ENCODE results near the gene KDM7A. TPM values are rescaled to one million over a fixed set of nuclear protein-coding genes. Genes with fewer than 3 reads are reported as not detected.

The KDM7A gene
- 10 to 100 TPM; 15.0 to 26.3 (median 21.4) TPM for total RNA-seq

GRCh38 chr7:140176811-140177702 lies at the start of gene KDM7A:
KDM7A (minus strand) TSS chr7:140176983; CDS start chr7:140176937, 46 bp downstream.
- ATAC-seq: peak; percentile 92
- WGBS, 2 donors (ENCODE audit: low coverage in 1 of 2): 0% methylated on average over 4 to 6 of the region's 132 CpGs

GRCh38 chr7:140225562-140226249 lies 48.9 kb upstream of the KDM7A start:
- H3K4me1 ChIP-seq: peaks cover 0 to 12% (median 8%) of the 10 kb centered on the region in 3 donors

More at GRCh38 chr7:140176811-140177702, at the start of gene KDM7A:
- Histone ChIP-seq H3K36me3 (no peaks in the 10 kb centered on the region), H3K27me3 (no peaks in the 10 kb centered on the region), H3K27ac (peak within 1 kb of the TSS; percentile 91 to 98 (median 96)), H3K4me3 (peak within 1 kb of the TSS; percentile 61 to 92), H3K4me1 (peaks cover 0 to 31% (median 12%) of the 10 kb centered on the region in 3 donors), H3K9me3 (no peaks in the 10 kb centered on the region)
- no peak for TF ChIP-seq EP300 (IDR thresholded peaks at IDR 0.05)
- peak; percentile 56 for TF ChIP-seq POLR2AphosphoS5 (IDR thresholded peaks at IDR 0.05)
- TF ChIP-seq CTCF (IDR thresholded peaks at IDR 0.05): peak in 1 of 4 experiments; percentile 16
- TF ChIP-seq POLR2A (IDR thresholded peaks at IDR 0.05): peak; percentile 81 to 89

GRCh38 chr7:140223515-140224221 lies 46.9 kb upstream of the KDM7A start:
- peaks cover 11% of the 10 kb centered on the region for H3K27me3 ChIP-seq
- WGBS, 2 donors (ENCODE audit: low coverage in 1 of 2): 60 to 85% methylated on average over 2 to 4 of the region's 15 CpGs

More at GRCh38 chr7:140225562-140226249, 48.9 kb upstream of the KDM7A start:
- H3K4me3 ChIP-seq: no peak overlapping the region
- peaks cover 27% of the 10 kb centered on the region for H3K27me3 ChIP-seq
- no peaks in the 10 kb centered on the region for H3K36me3 ChIP-seq
- ATAC-seq: no peak
- no peak overlapping the region for H3K27ac ChIP-seq
- WGBS, 2 donors (ENCODE audit: low coverage in 1 of 2): 59 to 60% methylated on average over 1 to 4 of the region's 5 CpGs
- no peaks in the 10 kb centered on the region for H3K9me3 ChIP-seq
- TF ChIP-seq POLR2A (IDR thresholded peaks at IDR 0.05) (no peak), EP300 (IDR thresholded peaks at IDR 0.05) (no peak), CTCF (IDR thresholded peaks at IDR 0.05) (no peak), POLR2AphosphoS5 (IDR thresholded peaks at IDR 0.05) (no peak)

GRCh38 chr7:140222814-140223213 lies 46.0 kb upstream of the KDM7A start:
- WGBS, 2 donors (ENCODE audit: low coverage in 1 of 2): 53 to 80% methylated on average over 3 to 7 of the region's 10 CpGs
- H3K27me3 ChIP-seq: peaks cover 10% of the 10 kb centered on the region
- H3K27ac ChIP-seq: no peak overlapping the region
- no peak overlapping the region for H3K4me3 ChIP-seq
- H3K9me3 ChIP-seq: no peaks in the 10 kb centered on the region
- H3K4me1 ChIP-seq: no peaks in the 10 kb centered on the region
- H3K36me3 ChIP-seq: no peaks in the 10 kb centered on the region
- no peak for TF ChIP-seq POLR2AphosphoS5 (IDR thresholded peaks at IDR 0.05)
- TF ChIP-seq EP300 (IDR thresholded peaks at IDR 0.05): no peak
- TF ChIP-seq CTCF (IDR thresholded peaks at IDR 0.05): no peak
- TF ChIP-seq POLR2A (IDR thresholded peaks at IDR 0.05): no peak
- no peak for ATAC-seq

More at GRCh38 chr7:140223515-140224221, 46.9 kb upstream of the KDM7A start:
- Histone ChIP-seq H3K36me3 (no peaks in the 10 kb centered on the region), H3K27ac (no peak overlapping the region), H3K9me3 (no peaks in the 10 kb centered on the region), H3K4me1 (no peaks in the 10 kb centered on the region), H3K4me3 (no peak overlapping the region)
- no peak for ATAC-seq
- TF ChIP-seq CTCF (IDR thresholded peaks at IDR 0.05): no peak
- TF ChIP-seq POLR2A (IDR thresholded peaks at IDR 0.05): no peak
- TF ChIP-seq POLR2AphosphoS5 (IDR thresholded peaks at IDR 0.05): no peak
- no peak for TF ChIP-seq EP300 (IDR thresholded peaks at IDR 0.05)
